Stimulated activated CD4-positive, alpha-beta T cell treated with anti-CD3 and anti-CD28 coated beads, Interleukin-12 subunit alpha, Interleukin-12 subunit beta, amount 100 ng/mL, for 24 hours (primary cell): ENCODE data around the gene NT5DC2.
A peak's percentile ranks its signal among the peaks of the same experiment; 100 is the strongest.
"Not testable (repeated sequence)": the region's sequence is repeated elsewhere in the genome, so short reads cannot be mapped to it uniquely, and the experiment has no call there.

Experiments
- DNase-seq, 2 experiments: peaks; one replicate each; pipeline ENCODE4 v3.0.0-alpha.2; 2020; ENCODE audit warnings: low read depth in 2 of 2

The NT5DC2 gene

GRCh38 chr3:52537165-52537620 is 3.5 kb upstream of the NT5DC2 start:
- no peak for DNase-seq

- peak; percentile 96 for DNase-seq
Observed at GRCh38 chr3:52536369-52537164, 2.9 kb upstream of the NT5DC2 start, which contains the start of gene UQCC5. Gene UQCC5 (plus strand): TSS chr3:52536605. CDS start chr3:52536756, 151 bp downstream.

- no peak for DNase-seq
Observed at GRCh38 chr3:52536112-52536368, 2.4 kb upstream of the NT5DC2 start.

- no peak for DNase-seq
Observed at GRCh38 chr3:52535411-52536111, 1.9 kb upstream of the NT5DC2 start.

- no peak for DNase-seq
Observed at GRCh38 chr3:52534281-52535183, 875 bp upstream of the NT5DC2 start.

- DNase-seq = peak in 1 of 2 experiments; percentile 11
Observed at GRCh38 chr3:52532838-52533622, 627 bp downstream of the NT5DC2 start.

GRCh38 chr3:52532517-52532837 is 1.2 kb downstream of the NT5DC2 start:
- DNase-seq = no peak

GRCh38 chr3:52531860-52532516 is 1.7 kb downstream of the NT5DC2 start:
- DNase-seq = no peak

- no peak for DNase-seq
Observed at GRCh38 chr3:52530918-52531826, 2.5 kb downstream of the NT5DC2 start.

- no peak for DNase-seq
Observed at GRCh38 chr3:52529376-52530333, 4.0 kb downstream of the NT5DC2 start.

- no peak for DNase-seq
Observed at GRCh38 chr3:52528586-52529375, 4.9 kb downstream of the NT5DC2 start.

- no peak for DNase-seq
Observed at GRCh38 chr3:52527732-52528585, 5.7 kb downstream of the NT5DC2 start.

- DNase-seq = no peak
Observed at GRCh38 chr3:52527039-52527731, 6.5 kb downstream of the NT5DC2 start.

- DNase-seq = not testable (repeated sequence)
Observed at GRCh38 chr3:52526671-52527038, 7.0 kb downstream of the NT5DC2 start.

- no peak for DNase-seq
Observed at GRCh38 chr3:52525680-52526561, 7.7 kb downstream of the NT5DC2 start.
